Measurements from ENCODE around the gene SYNDIG1. TPM values are rescaled to one million over a fixed set of nuclear protein-coding genes. Genes with fewer than 3 reads are reported as not detected.

The SYNDIG1 gene
- total RNA-seq, 2 donors from 2014 or later: 0.12 to 0.45 TPM

GRCh38 chr20:24701027-24701426 is 231.6 kb downstream of the SYNDIG1 start:
- no peak for ATAC-seq
- DNase-seq: no peak
- intact Hi-C loops (cut with DNase I, micrococcal nuclease): no loop called here

GRCh38 chr20:24701668-24702067 is 232.2 kb downstream of the SYNDIG1 start:
- no peak for ATAC-seq
- no peak for DNase-seq
- intact Hi-C loops (cut with DNase I, micrococcal nuclease): no loop called here

DNA sequence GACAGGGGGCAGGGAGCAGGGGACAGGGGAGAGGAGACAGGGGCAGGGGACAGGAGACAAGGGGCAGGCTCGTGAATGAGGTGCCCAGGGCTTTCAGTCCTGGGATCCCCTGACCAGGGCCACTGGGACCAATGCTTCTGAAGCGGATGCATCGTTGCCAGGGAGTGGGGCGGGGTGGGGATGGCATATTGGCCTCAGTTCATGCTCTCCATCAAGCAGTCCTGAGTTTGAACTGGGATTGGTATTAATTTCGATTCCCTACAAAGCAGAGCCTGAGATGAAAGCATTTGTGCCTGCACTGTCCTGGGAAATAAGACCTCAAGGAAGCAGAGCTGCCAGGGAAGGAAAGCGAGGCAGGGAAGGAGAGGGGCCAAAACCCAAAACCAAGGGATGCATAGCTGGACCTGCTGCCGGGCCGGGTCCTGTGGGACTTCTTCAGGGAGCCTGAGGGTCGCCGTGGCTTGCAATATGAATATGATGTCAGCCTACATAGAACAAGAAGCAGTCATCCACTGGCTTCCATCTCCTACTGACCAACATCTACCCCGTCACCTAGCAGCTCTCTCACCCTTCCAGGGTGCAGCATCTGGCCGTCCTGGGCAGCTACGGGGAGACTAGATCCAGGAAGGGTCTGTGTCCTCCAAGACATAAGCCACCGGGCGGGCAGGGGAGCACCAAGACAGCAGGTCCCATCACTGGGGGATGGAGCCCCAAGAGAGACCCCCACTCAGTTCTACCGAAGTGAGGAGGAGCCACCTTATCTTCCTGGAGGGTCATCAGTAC is 233.3 kb downstream of the SYNDIG1 start:
- intact Hi-C loops (cut with DNase I, micrococcal nuclease): no loop called here
- ATAC-seq: no peak
- DNase-seq: no peak

DNA sequence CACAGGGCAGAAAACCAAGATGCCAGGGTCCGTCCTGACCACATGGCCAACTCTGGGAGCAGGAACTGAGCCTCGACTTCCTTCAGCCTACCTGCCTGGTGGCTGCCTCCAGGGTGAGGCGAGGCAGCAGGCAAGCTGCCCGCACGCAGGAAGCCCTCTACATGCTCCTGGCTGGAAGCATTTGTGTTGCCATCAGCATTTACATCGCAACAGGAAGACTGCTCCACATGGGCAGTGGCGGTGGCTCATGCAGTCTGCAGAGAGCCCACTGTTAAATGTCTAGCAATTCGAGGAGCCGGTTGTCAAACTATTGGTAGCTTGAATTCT is 233.8 kb downstream of the SYNDIG1 start:
- ATAC-seq (no peak), DNase-seq (no peak)
- intact Hi-C loops (cut with DNase I, micrococcal nuclease): no loop called here

GRCh38 chr20:24704899-24705298 is 235.5 kb downstream of the SYNDIG1 start:
- intact Hi-C loops (cut with DNase I, micrococcal nuclease): no loop called here
- DNase-seq: no peak
- ATAC-seq: no peak

- ATAC-seq (no peak), DNase-seq (no peak)
- intact Hi-C loops (cut with DNase I, micrococcal nuclease): no loop called here
Observed at GRCh38 chr20:24705486-24705885, 236.1 kb downstream of the SYNDIG1 start.

GRCh38 chr20:24708411-24709295 is 239.2 kb downstream of the SYNDIG1 start:
- intact Hi-C loops (cut with DNase I, micrococcal nuclease): no loop called here
- ATAC-seq (no peak), DNase-seq (no peak)

Data from left colon (tissue), 2 donors.